Measurements from ENCODE around the gene RPGRIP1L.

Gene RPGRIP1L

GRCh38 chr16:53668869-53669268 lies 34.8 kb downstream of the RPGRIP1L start:
- TF ChIP-seq CTCF (IDR thresholded peaks at IDR 0.05; ENCODE audit: unreplicated experiment in 3 of 3) = no peak
- Mint-ChIP-seq H3K4me3 (no peak overlapping the region), H3K27me3 (ENCODE audit: low read depth) (no peaks in the 10 kb centered on the region), H3K36me3 (ENCODE audit: low read depth) (peaks cover 9% of the 10 kb centered on the region), H3K4me1 (no peaks in the 10 kb centered on the region), H3K27ac (no peak overlapping the region), H3K9me3 (no peaks in the 10 kb centered on the region)

GRCh38 chr16:53666786-53667415 lies 36.8 kb downstream of the RPGRIP1L start:
- no peak for TF ChIP-seq CTCF (IDR thresholded peaks at IDR 0.05; ENCODE audit: unreplicated experiment in 3 of 3)
- H3K4me3 Mint-ChIP-seq = no peak overlapping the region
- H3K27ac Mint-ChIP-seq = no peak overlapping the region
- no peaks in the 10 kb centered on the region for H3K9me3 Mint-ChIP-seq
- H3K36me3 Mint-ChIP-seq (ENCODE audit: low read depth) = peaks cover 9% of the 10 kb centered on the region
- H3K4me1 Mint-ChIP-seq = no peaks in the 10 kb centered on the region
- H3K27me3 Mint-ChIP-seq (ENCODE audit: low read depth) = no peaks in the 10 kb centered on the region

DNA sequence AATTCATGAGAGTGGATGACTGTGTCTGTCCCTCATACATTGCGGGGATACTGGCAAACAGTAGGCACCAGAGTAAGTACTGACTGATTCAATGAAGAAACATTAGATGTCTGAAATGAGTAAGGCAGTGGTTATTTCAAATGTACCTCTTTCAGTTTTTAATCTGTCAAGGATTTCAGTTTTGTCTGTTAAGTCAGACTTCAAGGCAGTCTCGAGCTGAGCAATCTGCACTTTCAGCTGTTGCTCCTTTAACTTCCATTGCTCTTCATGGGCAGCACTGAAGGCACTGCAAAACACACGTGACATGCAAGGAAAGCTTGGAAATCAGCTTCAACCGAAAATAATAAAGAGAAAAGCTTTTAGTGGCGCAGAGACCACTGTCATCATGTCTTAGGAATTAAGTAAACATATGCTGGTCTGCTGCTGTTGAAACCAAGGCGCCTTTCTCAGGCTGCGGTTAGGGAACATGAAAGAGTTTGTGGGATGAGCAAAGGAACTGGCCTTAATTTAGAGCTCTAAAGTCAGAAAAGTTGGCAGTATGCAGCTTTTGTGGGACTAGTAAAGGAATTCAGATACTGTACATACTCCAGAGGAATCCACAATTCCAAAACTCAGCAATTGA lies 38.8 kb downstream of the RPGRIP1L start:
- Mint-ChIP-seq H3K36me3 (ENCODE audit: low read depth) (peaks cover 5% of the 10 kb centered on the region), H3K27me3 (ENCODE audit: low read depth) (no peaks in the 10 kb centered on the region), H3K27ac (peak overlapping the region in 1 of 3 experiments; percentile 26), H3K4me1 (no peaks in the 10 kb centered on the region), H3K9me3 (no peaks in the 10 kb centered on the region), H3K4me3 (no peak overlapping the region)
- no peak for TF ChIP-seq CTCF (IDR thresholded peaks at IDR 0.05; ENCODE audit: unreplicated experiment in 3 of 3)

- TF ChIP-seq CTCF (IDR thresholded peaks at IDR 0.05; ENCODE audit: unreplicated experiment in 3 of 3) = no peak
- Mint-ChIP-seq H3K9me3 (no peaks in the 10 kb centered on the region), H3K27ac (no peak overlapping the region), H3K27me3 (ENCODE audit: low read depth) (no peaks in the 10 kb centered on the region), H3K4me1 (no peaks in the 10 kb centered on the region), H3K36me3 (ENCODE audit: low read depth) (peaks cover 13% of the 10 kb centered on the region), H3K4me3 (no peak overlapping the region)
Measured at GRCh38 chr16:53662072-53662471, 41.6 kb downstream of the RPGRIP1L start.

GRCh38 chr16:53654946-53655345 lies 48.7 kb downstream of the RPGRIP1L start:
- no peak for TF ChIP-seq CTCF (IDR thresholded peaks at IDR 0.05; ENCODE audit: unreplicated experiment in 3 of 3)
- H3K4me1 Mint-ChIP-seq = no peaks in the 10 kb centered on the region
- no peak overlapping the region for H3K4me3 Mint-ChIP-seq
- no peaks in the 10 kb centered on the region for H3K27me3 Mint-ChIP-seq (ENCODE audit: low read depth)
- H3K36me3 Mint-ChIP-seq (ENCODE audit: low read depth) = peaks cover 53% of the 10 kb centered on the region
- no peak overlapping the region for H3K27ac Mint-ChIP-seq
- H3K9me3 Mint-ChIP-seq = no peaks in the 10 kb centered on the region

DNA sequence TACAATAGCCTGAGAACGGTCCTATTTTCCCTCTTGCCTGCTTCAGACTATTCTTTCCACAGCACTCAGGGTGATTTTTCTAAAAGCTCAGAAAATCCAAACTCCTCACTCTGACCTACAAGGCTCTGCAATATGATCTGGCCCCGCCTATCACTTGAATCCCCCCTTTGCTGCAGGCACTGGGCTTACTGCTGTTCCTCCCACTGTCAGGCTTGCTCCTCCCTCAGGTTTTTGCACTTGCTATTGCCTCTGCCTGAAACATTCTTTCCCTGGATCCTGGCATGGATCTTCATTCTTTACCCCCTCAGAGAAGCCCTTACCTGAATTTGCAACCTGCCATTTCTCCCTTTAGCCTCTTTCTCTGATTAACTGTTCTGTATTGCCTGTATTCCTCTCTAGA lies 52.3 kb downstream of the RPGRIP1L start:
- H3K27ac Mint-ChIP-seq = no peak overlapping the region
- H3K4me3 Mint-ChIP-seq = no peak overlapping the region
- no peaks in the 10 kb centered on the region for H3K9me3 Mint-ChIP-seq
- no peaks in the 10 kb centered on the region for H3K4me1 Mint-ChIP-seq
- TF ChIP-seq CTCF (IDR thresholded peaks at IDR 0.05; ENCODE audit: unreplicated experiment in 3 of 3) = no peak
- peaks cover 66% of the 10 kb centered on the region for H3K36me3 Mint-ChIP-seq (ENCODE audit: low read depth)
- no peaks in the 10 kb centered on the region for H3K27me3 Mint-ChIP-seq (ENCODE audit: low read depth)
